ENCODE results near the gene CDC45. TPM values are rescaled to one million over a fixed set of nuclear protein-coding genes. Genes with fewer than 3 reads are reported as not detected.

CDC45 gene
- total and polyA plus RNA-seq, 12 donors = 0.87 to 7.7 (median 1.4) TPM; not detected in 1

- no peaks in the 10 kb centered on the region for H3K36me3 ChIP-seq (replicated peaks in 1 of 2)
- 96 to 100% (median 98%) methylated on average over 2 of the region's 2 CpGs for WGBS, 4 donors
- no peaks in the 10 kb centered on the region for H3K4me1 ChIP-seq (replicated peaks in 1 of 2)
- intact Hi-C loops (cut with DNase I) = no loop called here
- H3K4me3 ChIP-seq = no peak overlapping the region
- DNase-seq = no peak
- no peaks in the 10 kb centered on the region for H3K27me3 ChIP-seq
- TF ChIP-seq, protein P1, sequence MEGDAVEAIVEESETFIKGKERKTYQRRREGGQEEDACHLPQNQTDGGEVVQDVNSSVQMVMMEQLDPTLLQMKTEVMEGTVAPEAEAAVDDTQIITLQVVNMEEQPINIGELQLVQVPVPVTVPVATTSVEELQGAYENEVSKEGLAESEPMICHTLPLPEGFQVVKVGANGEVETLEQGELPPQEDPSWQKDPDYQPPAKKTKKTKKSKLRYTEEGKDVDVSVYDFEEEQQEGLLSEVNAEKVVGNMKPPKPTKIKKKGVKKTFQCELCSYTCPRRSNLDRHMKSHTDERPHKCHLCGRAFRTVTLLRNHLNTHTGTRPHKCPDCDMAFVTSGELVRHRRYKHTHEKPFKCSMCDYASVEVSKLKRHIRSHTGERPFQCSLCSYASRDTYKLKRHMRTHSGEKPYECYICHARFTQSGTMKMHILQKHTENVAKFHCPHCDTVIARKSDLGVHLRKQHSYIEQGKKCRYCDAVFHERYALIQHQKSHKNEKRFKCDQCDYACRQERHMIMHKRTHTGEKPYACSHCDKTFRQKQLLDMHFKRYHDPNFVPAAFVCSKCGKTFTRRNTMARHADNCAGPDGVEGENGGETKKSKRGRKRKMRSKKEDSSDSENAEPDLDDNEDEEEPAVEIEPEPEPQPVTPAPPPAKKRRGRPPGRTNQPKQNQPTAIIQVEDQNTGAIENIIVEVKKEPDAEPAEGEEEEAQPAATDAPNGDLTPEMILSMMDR (IDR thresholded peaks at IDR 0.05) = no peak
- no peak for TF ChIP-seq POLR2A (IDR thresholded peaks at IDR 0.05)
- H3K9me3 ChIP-seq (replicated peaks in 1 of 3) = no peaks in the 10 kb centered on the region
- H3K27ac ChIP-seq = no peak overlapping the region
Observed at GRCh38 chr22:19509923-19510322, 30.2 kb downstream of the CDC45 start.

- Histone ChIP-seq H3K36me3 (replicated peaks in 1 of 2) (no peaks in the 10 kb centered on the region), H3K9me3 (replicated peaks in 1 of 3) (no peaks in the 10 kb centered on the region), H3K4me3 (no peak overlapping the region), H3K4me1 (replicated peaks in 1 of 2) (no peaks in the 10 kb centered on the region), H3K27me3 (no peaks in the 10 kb centered on the region), H3K27ac (no peak overlapping the region)
- no peak for DNase-seq
- 86 to 94% (median 94%) methylated on average over 2 of the region's 2 CpGs for WGBS, 4 donors
- TF ChIP-seq POLR2A (IDR thresholded peaks at IDR 0.05) = no peak
- TF ChIP-seq, protein P1 (IDR thresholded peaks at IDR 0.05) = no peak
- intact Hi-C loops (cut with DNase I) = no loop called here
Observed at GRCh38 chr22:19510919-19511341, 31.2 kb downstream of the CDC45 start.

DNA sequence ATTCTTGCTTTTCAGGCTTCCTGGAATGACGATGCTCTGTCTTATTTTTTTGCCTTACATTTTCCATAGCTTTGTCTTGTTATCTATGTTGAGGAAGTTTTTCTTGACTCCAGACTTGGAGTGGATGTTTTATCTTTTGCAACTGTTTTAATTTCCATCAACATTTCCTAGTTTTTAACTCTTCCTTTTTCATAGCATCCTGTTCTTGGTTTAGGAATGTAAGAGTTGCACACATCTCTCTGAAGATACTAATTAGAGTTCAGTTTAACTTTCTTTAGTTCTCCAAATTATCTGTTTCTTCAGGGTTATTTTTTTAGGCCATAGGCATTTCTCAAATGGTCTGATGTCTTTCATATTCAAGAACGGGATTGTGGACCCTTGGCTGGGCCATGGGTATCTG, 34.1 kb downstream of the CDC45 start:
- no peak for DNase-seq
- Histone ChIP-seq H3K4me3 (no peak overlapping the region), H3K9me3 (replicated peaks in 1 of 3) (no peaks in the 10 kb centered on the region), H3K27ac (no peak overlapping the region), H3K36me3 (replicated peaks in 1 of 2) (no peaks in the 10 kb centered on the region), H3K4me1 (replicated peaks in 1 of 2) (no peaks in the 10 kb centered on the region), H3K27me3 (no peaks in the 10 kb centered on the region)
- TF ChIP-seq, protein P1 (IDR thresholded peaks at IDR 0.05) = no peak
- no peak for TF ChIP-seq POLR2A (IDR thresholded peaks at IDR 0.05)
- intact Hi-C loops (cut with DNase I) = no loop called here
- WGBS, 4 donors = 48 to 68% (median 49%) methylated on average over 2 of the region's 2 CpGs

DNA sequence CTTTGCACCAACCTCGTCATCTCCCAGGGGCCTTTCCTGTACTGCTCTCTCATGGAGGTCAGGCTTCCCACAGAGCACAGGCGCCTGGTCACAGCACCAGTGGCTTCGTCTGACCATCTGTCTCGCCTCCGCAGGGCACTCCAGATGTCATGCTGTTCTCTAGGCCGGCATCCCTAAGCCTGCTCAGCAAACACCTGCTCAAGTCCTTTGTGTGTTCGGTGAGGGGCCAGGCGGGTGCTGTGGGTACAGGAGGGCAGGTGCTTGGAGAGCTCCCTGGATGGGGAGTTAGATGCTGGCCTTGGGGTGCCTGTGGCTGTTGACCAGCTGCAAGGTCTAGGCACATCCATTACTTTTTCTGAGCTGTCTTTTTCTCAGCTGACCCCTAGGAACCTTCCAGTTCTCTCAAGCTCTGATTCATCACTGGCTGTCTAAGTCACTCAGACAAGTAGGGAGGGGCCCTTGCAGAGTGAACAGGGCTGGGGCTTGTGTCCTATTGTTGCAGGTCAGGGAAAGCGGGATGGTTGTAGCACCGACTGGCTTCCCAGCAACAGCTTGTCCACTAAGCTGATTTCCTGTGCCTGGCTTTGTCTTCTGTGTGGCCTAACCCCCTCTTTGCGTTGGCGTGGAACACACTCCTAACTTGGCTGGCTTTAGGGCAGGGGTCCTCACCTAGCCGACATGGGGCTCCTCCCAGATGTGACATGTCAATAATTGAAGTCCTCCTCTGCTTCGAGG, 35.3 kb downstream of the CDC45 start:
- intact Hi-C loops (cut with DNase I) = no loop called here
- 87 to 95% (median 93%) methylated on average over 12 to 14 of the region's 14 CpGs for WGBS, 4 donors

More for the DNA sequence above, 35.3 kb downstream of the CDC45 start:
- H3K27ac ChIP-seq = no peak overlapping the region
- no peaks in the 10 kb centered on the region for H3K9me3 ChIP-seq (replicated peaks in 1 of 3)
- H3K27me3 ChIP-seq = no peaks in the 10 kb centered on the region
- no peak for TF ChIP-seq POLR2A (IDR thresholded peaks at IDR 0.05)
- TF ChIP-seq, protein P1 (IDR thresholded peaks at IDR 0.05) = no peak
- no peaks in the 10 kb centered on the region for H3K36me3 ChIP-seq (replicated peaks in 1 of 2)
- no peaks in the 10 kb centered on the region for H3K4me1 ChIP-seq (replicated peaks in 1 of 2)
- DNase-seq = no peak
- H3K4me3 ChIP-seq = no peak overlapping the region

Measured in adrenal gland (tissue), 12 donors.